ENCODE measurements around the gene PAK4. TPM values are rescaled to one million over a fixed set of nuclear protein-coding genes. Genes with fewer than 3 reads are reported as not detected.
A peak's percentile ranks its signal among the peaks of the same experiment; 100 is the strongest.

Gene PAK4
- polyA plus RNA-seq, 1 of the 3 experiments (the other 2 are of a cell fraction), result 36.4 TPM

DNA sequence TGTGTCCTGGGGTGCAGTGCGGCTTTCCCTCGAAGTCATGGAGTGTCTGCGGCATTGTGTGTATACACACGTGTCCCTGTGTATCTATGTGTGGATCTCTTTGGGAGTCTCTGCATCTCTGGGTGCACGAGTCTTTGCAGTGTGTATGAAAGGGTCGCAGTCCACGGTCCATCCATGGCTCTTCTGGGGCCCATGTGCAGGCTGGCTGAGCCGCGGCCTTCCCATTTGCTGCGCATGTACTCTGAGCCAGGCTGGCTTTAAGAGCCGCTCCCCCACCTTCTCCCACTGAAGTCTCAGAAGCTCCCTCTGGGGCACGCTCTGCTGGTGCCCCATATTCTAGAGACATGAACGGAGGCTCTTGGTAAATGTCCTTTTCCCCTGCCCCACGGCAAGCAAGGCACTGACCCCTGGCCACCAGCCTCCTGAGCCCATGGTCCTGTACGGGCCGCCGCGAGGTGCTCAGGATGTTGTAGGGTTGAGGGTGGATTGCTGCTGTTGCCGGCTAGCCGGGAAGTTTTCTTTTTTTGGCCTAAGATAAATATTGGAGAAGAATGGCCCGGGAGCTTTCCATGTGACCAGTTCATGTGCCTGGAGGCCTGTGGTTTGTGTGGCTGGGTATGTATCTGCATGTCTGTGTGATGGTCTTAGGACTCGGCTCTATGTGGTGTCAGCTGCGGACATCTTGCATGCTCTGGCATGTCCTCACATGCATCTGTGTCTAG, 31.9 kb downstream of the PAK4 start:
- no peak for DNase-seq
- WGBS (ENCODE audit: low lambda C conversion rate), result 91% methylated on average over 21 of the region's 23 CpGs
- ChIA-PET CTCF (interaction anchor here (1.1 to 1.6 kb wide), 4 partner anchors 9 to 171 kb away, joined by 3 to 6 read pairs (median 3); no protein-coding TSS in a partner anchor), POLR2A (no interaction called here)
- no peak for TF ChIP-seq FOXM1 (IDR thresholded peaks at IDR 0.05; ENCODE audit: low read depth)
- no peak for TF ChIP-seq ELF1 (IDR thresholded peaks at IDR 0.05)
- TF ChIP-seq RFX5 (IDR thresholded peaks at IDR 0.05; ENCODE audit: low read length), result no peak
- no peak for TF ChIP-seq JUND (IDR thresholded peaks at IDR 0.05)
- no peak for TF ChIP-seq TAF1 (IDR thresholded peaks at IDR 0.05; ENCODE audit: borderline replicate concordance, low read depth, low read length)
- TF ChIP-seq FOSL2 (IDR thresholded peaks at IDR 0.05; ENCODE audit: borderline replicate concordance, low read depth), result no peak
- TF ChIP-seq MEF2A (IDR thresholded peaks at IDR 0.05; ENCODE audit: borderline replicate concordance, low read depth), result no peak
- TF ChIP-seq, protein P1, sequence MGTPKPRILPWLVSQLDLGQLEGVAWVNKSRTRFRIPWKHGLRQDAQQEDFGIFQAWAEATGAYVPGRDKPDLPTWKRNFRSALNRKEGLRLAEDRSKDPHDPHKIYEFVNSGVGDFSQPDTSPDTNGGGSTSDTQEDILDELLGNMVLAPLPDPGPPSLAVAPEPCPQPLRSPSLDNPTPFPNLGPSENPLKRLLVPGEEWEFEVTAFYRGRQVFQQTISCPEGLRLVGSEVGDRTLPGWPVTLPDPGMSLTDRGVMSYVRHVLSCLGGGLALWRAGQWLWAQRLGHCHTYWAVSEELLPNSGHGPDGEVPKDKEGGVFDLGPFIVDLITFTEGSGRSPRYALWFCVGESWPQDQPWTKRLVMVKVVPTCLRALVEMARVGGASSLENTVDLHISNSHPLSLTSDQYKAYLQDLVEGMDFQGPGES (IDR thresholded peaks at IDR 0.05; ENCODE audit: low read depth, low read length), result no peak
- no peak for TF ChIP-seq POLR2AphosphoS5 (IDR thresholded peaks at IDR 0.05; ENCODE audit: low read depth, low read length)
- TF ChIP-seq, protein P2, sequence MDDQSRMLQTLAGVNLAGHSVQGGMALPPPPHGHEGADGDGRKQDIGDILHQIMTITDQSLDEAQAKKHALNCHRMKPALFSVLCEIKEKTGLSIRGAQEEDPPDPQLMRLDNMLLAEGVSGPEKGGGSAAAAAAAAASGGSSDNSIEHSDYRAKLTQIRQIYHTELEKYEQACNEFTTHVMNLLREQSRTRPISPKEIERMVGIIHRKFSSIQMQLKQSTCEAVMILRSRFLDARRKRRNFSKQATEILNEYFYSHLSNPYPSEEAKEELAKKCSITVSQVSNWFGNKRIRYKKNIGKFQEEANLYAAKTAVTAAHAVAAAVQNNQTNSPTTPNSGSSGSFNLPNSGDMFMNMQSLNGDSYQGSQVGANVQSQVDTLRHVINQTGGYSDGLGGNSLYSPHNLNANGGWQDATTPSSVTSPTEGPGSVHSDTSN (IDR thresholded peaks at IDR 0.05), result no peak
- TF ChIP-seq, protein P3, sequence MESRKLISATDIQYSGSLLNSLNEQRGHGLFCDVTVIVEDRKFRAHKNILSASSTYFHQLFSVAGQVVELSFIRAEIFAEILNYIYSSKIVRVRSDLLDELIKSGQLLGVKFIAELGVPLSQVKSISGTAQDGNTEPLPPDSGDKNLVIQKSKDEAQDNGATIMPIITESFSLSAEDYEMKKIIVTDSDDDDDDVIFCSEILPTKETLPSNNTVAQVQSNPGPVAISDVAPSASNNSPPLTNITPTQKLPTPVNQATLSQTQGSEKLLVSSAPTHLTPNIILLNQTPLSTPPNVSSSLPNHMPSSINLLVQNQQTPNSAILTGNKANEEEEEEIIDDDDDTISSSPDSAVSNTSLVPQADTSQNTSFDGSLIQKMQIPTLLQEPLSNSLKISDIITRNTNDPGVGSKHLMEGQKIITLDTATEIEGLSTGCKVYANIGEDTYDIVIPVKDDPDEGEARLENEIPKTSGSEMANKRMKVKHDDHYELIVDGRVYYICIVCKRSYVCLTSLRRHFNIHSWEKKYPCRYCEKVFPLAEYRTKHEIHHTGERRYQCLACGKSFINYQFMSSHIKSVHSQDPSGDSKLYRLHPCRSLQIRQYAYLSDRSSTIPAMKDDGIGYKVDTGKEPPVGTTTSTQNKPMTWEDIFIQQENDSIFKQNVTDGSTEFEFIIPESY (IDR thresholded peaks at IDR 0.05; ENCODE audit: borderline replicate concordance, low read depth), result no peak
- TF ChIP-seq EP300 (IDR thresholded peaks at IDR 0.05; ENCODE audit: borderline replicate concordance in 1 of 2, low read depth in 1 of 2, low read length in 1 of 2), result no peak
- TF ChIP-seq RAD21 (IDR thresholded peaks at IDR 0.05; ENCODE audit: low read length), result no peak
- no peak for TF ChIP-seq GATA2 (CRISPR knock-in tag; IDR thresholded peaks at IDR 0.05)
- no peak for TF ChIP-seq MXI1 (IDR thresholded peaks at IDR 0.05; ENCODE audit: low read depth, low read length)
- H3K27me3 ChIP-seq (ENCODE audit: insufficient read depth), result no peaks in the 10 kb centered on the region
- no peak overlapping the region for H3K9ac ChIP-seq
- peaks cover 69% of the 10 kb centered on the region; the same call in 1 of the 2 replicates for H3K79me2 ChIP-seq (ENCODE audit: insufficient read depth)
- H3K4me1 ChIP-seq (ENCODE audit: control insufficient read depth in 1 of 2, insufficient read depth in 2 of 2, low read depth in 1 of 2, low read length in 1 of 2), result peaks cover 0 to 60% of the 10 kb centered on the region in 2 experiments; a peak in 1 of 4 replicates
- no peak overlapping the region for H3K4me3 ChIP-seq (ENCODE audit: low read depth in 2 of 2, low read length in 1 of 2)
- no peaks in the 10 kb centered on the region for H3F3A ChIP-seq (replicated peaks; ENCODE audit: insufficient read depth)
- no peak overlapping the region for H3K4me2 ChIP-seq
- peaks cover 57% of the 10 kb centered on the region for H4K20me1 ChIP-seq (ENCODE audit: insufficient read depth)
- no peaks in the 10 kb centered on the region for H3K36me3 ChIP-seq (replicated peaks in 1 of 2; ENCODE audit: control insufficient read depth in 1 of 2, insufficient read depth in 2 of 2, low read length in 1 of 2)
- peak overlapping the region in 1 of 2 experiments; percentile 35; a peak in 1 of 4 replicates for H3K27ac ChIP-seq (ENCODE audit: low read depth in 2 of 2, low read length in 1 of 2)
- H3K9me2 ChIP-seq, result no peaks in the 10 kb centered on the region
- H2AFZ ChIP-seq (ENCODE audit: low read depth), result no peak overlapping the region
- no peaks in the 10 kb centered on the region for H3K9me3 ChIP-seq
